ENCODE data around the gene CSAD.
"Not testable (repeated sequence)": the region's sequence is repeated elsewhere in the genome, so short reads cannot be mapped to it uniquely, and the experiment has no call there.

Gene CSAD

DNA sequence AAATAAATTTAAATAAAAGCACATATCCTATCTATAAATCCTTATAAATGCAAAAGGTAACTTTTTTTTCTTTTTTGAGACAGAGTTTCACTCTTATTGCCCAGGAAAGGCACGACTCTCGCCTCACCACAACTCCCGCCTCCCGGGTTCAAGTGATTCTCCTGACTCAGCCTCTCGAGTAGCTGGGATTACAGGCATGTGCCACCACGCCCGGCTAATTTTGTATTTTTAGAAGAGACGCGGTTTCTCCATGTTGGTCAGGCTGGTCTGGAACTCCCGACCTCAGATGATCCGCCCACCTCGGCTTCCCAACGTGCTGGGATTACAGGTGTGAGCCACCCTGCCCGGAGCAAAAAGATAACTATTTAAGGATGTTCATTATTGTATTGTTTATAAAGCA lies 1.9 kb downstream of the CSAD start:
- DNase-seq: not testable (repeated sequence)

DNA sequence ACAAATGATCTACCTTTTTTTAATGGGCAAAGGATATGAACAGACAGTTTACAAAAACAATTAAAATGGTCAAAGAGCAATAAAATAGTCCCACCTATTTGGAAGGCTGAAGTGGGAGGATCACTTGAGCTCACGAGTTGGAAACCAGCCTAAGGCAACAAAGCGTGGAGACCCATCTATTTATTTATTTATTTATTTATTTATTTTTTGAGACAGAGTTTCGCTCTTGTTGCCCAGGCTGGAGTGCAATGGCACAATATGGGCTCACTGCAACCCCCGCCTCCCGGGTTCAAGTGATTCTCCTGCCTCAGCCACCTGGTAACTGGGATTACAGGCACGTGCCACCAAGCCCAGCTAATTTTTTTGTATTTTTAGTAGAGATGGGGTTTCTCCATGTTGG lies 3.3 kb downstream of the CSAD start:
- not testable (repeated sequence) for DNase-seq

- DNase-seq: no peak
Observed at GRCh38 chr12:53176750-53177149, 4.0 kb downstream of the CSAD start.

- DNase-seq: no peak
Observed at GRCh38 chr12:53174881-53175491, 5.7 kb downstream of the CSAD start.

DNA sequence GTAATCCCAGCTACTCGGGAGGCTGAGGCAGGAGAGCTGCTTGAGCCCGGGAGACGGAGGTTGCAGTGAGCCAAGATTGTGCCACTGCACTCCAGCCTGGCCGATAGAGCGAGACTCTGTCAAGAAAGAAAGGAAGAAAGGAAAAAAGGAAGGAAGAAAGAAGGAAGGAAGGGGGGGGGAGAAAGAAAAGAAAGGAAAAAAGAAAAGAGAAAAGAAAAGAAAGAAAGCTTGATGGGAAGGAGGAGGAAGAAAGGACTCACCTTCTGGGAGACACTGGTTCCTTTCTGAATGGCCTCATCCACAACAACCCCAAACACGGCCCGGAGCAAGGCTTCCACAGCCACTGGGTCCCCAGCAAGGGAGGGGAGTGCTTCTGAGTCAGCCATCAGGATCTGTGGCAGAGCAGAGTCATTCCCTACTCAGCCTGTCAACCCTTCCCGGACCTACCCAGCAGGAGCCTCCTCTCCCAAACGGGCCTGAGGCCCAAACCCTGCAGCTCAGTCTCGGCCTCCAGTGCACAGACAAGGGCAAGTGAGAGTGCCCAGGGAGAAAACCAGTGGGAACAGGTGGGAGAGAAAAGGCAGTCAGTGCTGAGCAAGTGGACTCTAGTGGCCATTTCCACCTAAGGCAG lies 7.5 kb downstream of the CSAD start:
- DNase-seq: no peak

DNA sequence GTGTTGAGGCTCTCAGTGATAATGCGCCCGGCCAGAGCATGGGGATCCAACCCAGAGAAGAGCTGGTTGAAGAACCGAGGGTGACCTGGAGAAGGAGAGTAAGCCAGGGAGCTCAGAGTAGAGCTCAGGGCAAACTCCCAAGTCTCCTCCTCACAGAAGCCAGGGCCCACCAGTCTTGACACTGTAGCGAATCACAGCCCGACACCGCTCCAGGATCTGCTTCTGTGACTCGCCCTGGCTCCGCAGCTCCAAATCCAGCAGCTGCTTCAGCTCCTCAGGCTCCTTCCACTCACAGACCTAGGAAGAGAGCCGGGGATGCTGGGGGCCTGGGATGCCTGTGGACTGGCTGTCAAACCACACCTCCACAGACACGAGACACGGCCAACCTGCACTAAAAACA lies 8.4 kb downstream of the CSAD start:
- no peak for DNase-seq

- no peak for DNase-seq
Observed at GRCh38 chr12:53171725-53172329, 8.9 kb downstream of the CSAD start.

- DNase-seq: no peak
Observed at GRCh38 chr12:53170876-53171724, 9.6 kb downstream of the CSAD start.

- no peak for DNase-seq
Observed at GRCh38 chr12:53170215-53170614, 10.5 kb downstream of the CSAD start.

- DNase-seq: no peak
Observed at GRCh38 chr12:53169644-53170043, 11.1 kb downstream of the CSAD start.

- DNase-seq: no peak
Observed at GRCh38 chr12:53166837-53167236, 13.9 kb downstream of the CSAD start.

DNA sequence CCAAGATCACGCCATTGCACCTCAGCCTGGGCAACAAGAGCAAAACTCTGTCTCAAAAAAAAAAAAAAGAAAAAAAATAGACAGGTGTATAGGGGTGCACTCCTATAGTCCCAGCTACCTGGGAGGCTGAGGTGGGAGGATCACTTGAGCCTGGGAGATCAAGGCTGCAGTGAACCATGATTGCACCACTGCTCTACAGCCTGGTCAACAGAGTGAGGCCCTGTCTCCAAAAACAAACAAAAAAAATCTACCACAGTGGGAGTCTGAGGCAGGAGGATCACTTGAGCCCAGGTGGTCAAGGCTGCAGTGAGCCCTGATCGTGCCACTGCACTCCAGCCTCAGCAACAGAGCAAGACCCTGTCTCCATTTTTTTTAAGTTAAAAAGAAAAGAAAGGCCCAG lies 17.7 kb downstream of the CSAD start:
- DNase-seq: not testable (repeated sequence)

GRCh38 chr12:53161119-53161911 lies 19.4 kb downstream of the CSAD start:
- no peak for DNase-seq

- no peak for DNase-seq
Observed at GRCh38 chr12:53160673-53161072, 20.1 kb downstream of the CSAD start.

- no peak for DNase-seq
Observed at GRCh38 chr12:53160000-53160399, 20.7 kb downstream of the CSAD start.

- peak; percentile 89 for DNase-seq
Observed at GRCh38 chr12:53159195-53159839, 21.4 kb downstream of the CSAD start.

- no peak for DNase-seq
Observed at GRCh38 chr12:53152390-53152789, 28.3 kb downstream of the CSAD start.

GRCh38 chr12:53151039-53151438 lies 29.7 kb downstream of the CSAD start:
- no peak for DNase-seq

- no peak for DNase-seq
Observed at GRCh38 chr12:53147653-53148052, 33.1 kb downstream of the CSAD start.

DNA sequence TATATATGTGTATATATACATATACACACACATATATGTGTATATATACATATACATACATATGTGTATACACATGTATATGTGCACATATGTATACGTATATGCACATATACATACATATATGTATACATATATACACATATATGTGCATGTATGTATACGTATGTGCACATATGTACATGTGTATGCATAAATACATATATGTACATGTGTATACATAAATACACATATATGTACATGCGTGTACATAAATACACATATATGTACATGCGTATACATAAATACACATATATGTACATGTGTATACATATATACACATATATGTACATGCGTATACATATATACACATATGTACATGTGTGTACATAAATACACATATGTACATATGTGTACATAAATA lies 33.5 kb downstream of the CSAD start:
- DNase-seq: no peak

- DNase-seq: no peak
Observed at GRCh38 chr12:53145383-53146260, 35.1 kb downstream of the CSAD start.
